Measurements from ENCODE around the gene MEPCE. TPM values are rescaled to one million over a fixed set of nuclear protein-coding genes. Genes with fewer than 3 reads are reported as not detected.

Gene MEPCE
- total RNA-seq, 1 donor from 2014 or later, result 22.2 TPM

DNA sequence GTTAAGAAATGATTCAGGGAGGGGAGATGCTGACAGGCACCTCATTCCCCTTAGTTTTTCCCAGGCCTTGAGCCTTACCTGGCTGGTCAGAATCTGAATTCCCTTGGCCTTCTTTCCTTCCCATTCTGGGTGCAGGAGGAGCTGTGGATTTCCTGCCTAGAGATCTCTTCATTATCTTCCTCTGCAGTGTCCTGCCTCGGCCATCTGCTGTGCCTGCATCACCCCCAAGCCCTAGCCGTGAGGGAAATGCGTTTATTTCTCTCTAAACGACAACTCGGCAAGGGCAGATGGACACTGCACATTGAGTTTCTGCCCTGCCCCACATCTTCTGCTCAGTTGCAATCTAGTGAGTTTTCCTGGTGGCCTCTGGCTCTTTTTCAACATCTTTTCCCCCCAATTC lies 27.8 kb upstream of the MEPCE start:
- DNase-seq, result no peak
- intact Hi-C loops (cut with DNase I), result no loop called here
- no peak for ATAC-seq (ENCODE audit: poor library complexity)

DNA sequence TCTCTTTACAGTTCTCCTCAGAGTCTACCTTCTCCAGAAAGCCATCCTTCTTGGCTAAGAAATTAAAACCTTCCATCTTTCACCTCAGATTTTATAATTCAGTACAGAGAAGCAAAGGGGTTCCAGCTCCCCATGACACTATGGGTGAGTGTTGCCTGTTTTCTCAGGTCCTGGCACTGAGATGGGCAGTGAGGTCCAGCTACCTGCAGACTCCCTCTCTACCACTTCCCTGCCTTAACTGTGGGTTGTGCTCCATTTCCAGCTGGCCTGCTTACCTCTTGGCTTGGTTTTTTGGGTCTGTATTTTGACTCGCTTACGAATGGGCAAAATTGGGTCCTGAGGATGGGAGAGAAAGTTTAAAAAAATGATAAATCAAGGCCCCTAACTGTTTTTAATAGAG lies 27.4 kb upstream of the MEPCE start:
- no peak for DNase-seq
- ATAC-seq (ENCODE audit: poor library complexity), result no peak
- intact Hi-C loops (cut with DNase I), result no loop called here

DNA sequence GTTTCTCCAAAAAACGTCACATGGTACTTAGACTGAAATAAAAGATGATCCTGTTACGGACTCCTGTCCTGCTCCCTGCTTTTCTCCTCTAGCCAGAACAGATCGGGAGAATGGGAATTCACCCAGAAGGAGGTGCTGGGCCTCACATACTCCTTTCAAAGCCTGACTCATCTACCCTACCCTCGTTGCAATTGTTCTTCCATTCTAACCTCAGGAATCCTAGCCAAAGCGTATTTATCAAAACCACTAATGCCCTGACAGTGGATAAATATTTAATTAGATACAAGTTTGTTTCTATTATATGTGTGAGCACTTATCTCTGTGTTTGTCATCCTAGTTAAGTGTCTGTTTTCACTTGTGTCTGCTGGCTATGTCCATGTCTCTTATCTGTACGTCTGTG lies 22.9 kb upstream of the MEPCE start:
- ATAC-seq (ENCODE audit: poor library complexity), result no peak
- intact Hi-C loops (cut with DNase I), result no loop called here

DNA sequence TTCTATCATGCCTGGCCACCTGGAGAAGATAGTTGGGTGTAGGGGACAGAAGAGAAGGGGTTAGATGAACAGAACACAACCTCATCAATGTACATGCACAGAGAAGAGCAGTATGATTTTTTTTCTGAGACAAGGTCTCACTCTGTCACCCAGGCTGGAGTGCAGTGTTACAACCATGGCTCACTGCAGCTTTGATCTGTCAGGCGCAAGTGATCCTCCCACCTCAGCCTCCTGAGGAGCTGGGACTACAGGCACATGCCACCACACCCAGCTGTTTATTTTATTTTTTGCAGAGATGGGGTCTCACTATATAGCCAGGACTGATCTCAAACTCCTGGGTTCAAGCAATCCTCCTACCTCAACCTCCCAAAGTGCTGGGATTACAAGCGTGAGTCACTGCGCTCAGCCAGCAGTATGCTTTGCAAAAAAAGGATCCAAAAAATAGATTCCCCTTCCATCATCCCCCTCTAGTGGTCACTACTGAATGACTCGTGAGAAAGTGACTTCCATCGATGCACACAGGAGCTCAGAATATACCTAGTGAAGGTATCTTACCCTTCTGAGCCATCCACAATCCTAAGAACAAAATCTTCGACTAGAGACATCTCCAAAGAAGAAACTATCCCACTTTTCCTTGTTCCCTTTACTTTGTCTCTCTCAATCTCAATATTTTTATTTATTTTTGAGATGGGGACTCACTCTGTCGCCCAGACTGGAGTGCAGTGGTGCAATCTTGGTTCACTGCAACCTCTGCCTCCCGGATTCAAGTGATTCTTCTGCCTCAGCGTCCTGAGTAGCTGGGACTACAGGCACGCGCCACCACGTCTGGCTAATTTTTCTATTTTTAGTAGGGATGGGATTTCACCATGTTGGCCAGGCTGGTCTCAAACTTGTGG lies 22.1 kb upstream of the MEPCE start:
- DNase-seq, result no peak
- intact Hi-C loops (cut with DNase I), result no loop called here
- ATAC-seq (ENCODE audit: poor library complexity), result peak; percentile 70

More for the DNA sequence above, 22.9 kb upstream of the MEPCE start:
- no peak for DNase-seq

DNA sequence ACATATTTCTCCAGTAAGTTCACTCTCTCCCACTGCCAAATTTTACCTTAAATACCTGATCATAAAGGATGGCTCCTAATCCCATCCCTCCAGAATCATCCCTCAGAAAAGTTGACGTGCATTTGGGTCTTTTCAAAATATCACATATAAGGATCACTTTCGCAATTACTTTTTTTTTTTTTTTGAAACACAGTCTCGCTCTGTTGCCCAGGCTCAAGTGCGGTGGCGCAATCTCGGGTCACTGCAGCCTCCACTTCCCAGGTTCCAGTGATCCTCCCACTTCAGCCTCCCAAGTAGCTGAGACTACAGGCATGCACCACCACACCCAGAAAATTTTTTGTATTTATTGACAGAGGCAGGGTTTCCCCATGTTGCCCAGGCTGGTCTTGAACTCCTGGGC lies 18.5 kb upstream of the MEPCE start:
- no peak for ATAC-seq (ENCODE audit: poor library complexity)
- DNase-seq, result no peak
- intact Hi-C loops (cut with DNase I), result no loop called here

DNA sequence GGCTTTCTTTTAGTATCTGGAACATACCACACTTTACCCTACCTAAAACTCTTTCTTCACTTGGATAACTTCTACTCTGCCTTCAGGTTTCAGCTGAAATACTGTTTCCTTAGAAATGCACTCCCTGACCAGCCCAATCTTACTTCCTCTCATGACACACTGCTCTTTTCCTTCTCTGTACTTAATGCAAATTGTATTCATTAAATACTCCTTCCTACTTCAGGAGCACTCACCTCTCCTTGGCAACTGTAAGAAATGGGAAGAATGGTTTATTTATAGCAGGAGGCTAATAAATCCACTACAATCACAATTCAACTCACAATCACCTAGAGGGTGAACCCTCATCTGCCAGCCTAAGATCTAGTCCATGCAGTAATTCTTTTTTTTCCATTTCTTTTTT lies 16.3 kb upstream of the MEPCE start:
- DNase-seq (no peak), ATAC-seq (ENCODE audit: poor library complexity) (no peak)
- intact Hi-C loops (cut with DNase I), result no loop called here

DNA sequence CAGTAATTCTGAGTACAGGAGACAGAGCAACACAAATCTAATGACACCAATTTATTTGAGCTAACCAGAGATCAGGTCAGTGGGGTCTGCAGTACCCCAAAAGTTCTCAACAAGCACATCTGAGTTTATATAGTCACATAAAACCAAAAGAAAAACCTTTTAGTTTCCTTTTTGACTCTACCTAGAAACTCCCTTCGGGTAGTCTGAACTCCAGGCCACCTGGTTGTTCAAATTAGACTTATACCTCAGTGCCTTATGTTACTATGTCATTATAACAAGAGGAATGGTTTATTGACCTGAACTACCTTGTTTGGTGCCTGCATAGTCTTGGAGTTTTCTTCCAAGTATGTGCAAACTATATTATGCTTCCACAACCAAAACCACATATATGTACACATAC lies 15.7 kb upstream of the MEPCE start:
- DNase-seq (no peak), ATAC-seq (ENCODE audit: poor library complexity) (no peak)
- intact Hi-C loops (cut with DNase I), result no loop called here

DNA sequence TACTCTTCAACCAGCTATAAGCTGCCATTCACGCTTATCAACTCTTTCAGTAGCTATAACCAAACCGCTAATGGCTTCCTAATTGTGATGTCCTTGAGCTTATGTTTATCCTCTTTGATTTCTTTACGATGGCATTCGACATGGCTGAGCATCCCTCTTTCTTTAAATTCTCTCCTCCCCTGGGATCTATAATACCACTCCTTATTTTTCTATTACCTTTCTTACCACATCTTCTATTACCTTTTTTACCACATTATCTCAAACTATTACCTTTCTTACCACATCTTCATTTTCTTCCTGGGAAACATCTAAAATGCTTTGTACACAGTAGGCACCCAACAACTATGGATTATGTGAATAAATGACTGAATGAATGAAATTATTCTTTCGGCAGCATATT lies 14.2 kb upstream of the MEPCE start:
- DNase-seq (no peak), ATAC-seq (ENCODE audit: poor library complexity) (no peak)
- intact Hi-C loops (cut with DNase I), result no loop called here

DNA sequence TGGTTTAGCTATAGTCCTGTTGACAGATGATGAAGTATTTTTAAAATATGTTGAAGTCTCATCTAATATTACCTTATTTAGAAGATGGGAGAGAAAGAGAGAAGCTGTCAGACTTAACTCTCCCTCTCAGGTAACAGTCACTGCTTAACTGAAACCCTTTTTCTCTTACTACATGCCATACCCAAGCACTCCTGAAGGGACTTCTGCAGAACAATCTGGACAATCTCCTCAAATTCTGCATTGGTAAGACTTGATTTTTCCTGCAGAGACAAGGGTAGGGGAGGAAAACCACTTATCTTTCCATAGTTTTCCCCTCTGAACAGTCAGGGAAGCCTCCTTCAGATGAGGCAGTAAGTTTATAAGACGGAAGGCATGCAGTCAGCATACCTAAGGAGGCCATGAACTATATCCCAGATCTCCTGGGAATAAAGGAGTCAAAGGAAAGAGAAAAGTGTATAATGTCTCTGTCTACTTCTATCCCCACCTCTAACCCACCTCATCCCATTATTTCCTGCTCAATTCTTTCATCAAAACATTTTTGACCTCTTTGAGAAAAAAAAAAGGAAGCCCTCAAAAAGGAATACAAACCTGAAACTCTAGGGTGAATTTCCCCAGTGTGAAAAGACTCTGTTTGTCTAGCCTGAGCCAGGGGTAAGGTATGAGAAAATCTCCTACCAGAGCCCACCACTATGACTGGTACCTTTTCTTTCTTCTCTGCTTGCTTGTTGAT lies 10.5 kb upstream of the MEPCE start:
- no peak for DNase-seq
- no peak for ATAC-seq (ENCODE audit: poor library complexity)
- intact Hi-C loops (cut with DNase I), result no loop called here

DNA sequence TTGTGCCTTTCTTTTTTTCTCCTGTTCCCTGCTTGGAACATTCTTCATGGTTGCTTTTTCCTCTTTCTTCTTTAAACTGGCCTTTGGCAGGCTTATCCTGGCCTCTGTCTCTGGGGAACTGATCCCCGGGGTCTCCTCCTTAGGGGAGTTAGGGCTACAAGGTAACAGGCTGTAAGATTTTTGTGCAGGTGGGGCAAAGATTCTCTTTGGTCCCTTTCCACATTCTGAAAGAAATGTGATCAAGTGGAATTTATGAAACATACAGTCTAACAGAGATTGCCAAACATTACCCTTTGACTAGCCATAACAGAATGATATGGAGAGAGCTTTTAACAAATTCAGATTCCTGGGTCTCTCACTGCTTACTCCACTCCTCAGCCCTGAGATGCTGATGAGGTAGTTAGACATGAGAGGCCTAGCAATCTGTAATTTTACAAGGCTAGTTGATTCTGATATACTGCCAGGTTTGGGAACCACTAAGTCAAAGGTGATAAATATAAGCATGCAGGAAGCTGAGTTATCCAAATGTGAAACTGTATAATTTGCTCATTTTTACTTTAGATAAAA lies 9.9 kb upstream of the MEPCE start:
- intact Hi-C loops (cut with DNase I), result no loop called here
- ATAC-seq (ENCODE audit: poor library complexity) (no peak), DNase-seq (no peak)

DNA sequence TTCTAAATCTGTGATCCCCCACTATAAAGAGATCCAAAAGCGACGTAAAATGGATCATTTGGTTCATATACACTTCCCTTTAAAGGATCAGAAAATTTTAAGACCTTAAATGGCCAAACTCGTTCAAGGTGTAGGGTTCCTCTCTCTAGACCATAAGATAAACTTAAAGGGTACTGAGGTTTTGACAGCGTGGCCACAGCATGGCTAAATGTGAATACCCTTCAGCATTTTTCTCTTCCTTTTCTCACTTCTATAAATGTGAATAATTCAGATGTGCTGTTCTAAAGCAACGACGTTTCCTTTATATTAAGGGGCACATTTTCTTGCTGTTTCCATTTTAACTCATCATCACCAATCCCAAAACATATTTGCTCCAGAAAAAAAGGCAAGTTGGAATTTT lies 6.3 kb upstream of the MEPCE start:
- intact Hi-C loops (cut with DNase I), result no loop called here
- DNase-seq, result no peak
- no peak for ATAC-seq (ENCODE audit: poor library complexity)

DNA sequence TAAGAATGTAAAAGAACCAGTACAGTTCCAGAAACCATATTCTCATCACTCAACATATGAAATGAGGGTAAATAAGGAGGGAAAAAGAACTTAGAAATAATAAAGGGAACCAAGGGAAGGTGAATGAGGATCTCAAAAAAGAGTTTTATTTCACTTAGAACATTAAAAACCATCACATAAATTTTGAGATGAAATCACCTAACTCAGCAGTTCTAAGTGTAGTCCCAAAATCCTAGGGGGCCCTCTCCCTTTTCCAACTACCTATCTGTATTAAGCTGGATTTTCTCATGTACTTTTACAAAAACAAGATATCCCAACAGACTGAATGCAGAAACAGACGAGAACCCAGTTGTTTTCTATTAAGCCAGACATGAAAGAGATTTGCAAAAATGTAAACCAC lies 4.3 kb upstream of the MEPCE start:
- intact Hi-C loops (cut with DNase I), result no loop called here
- DNase-seq (no peak), ATAC-seq (ENCODE audit: poor library complexity) (no peak)

DNA sequence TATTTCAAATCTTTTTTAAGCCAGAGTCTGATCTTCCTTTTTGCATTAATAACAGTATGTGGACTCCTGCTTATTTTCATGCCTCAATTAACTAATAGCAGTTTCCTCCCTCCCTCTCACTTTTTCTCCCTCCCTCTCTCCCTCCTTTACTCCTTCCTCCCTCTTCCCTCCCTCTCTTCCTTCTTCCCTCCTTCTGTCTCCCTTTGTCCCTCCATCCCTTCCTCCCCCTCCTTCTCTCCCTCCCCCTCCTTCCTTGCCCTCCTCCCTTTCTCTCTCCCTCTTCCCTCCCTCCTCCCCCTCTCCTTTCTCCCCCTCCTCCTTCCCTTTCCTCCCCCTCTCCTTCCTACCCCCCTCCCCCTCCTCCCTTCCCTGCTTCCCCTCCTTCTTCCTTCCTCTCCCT lies 3.1 kb upstream of the MEPCE start:
- DNase-seq (no peak), ATAC-seq (ENCODE audit: poor library complexity) (no peak)
- intact Hi-C loops (cut with DNase I), result no loop called here

DNA sequence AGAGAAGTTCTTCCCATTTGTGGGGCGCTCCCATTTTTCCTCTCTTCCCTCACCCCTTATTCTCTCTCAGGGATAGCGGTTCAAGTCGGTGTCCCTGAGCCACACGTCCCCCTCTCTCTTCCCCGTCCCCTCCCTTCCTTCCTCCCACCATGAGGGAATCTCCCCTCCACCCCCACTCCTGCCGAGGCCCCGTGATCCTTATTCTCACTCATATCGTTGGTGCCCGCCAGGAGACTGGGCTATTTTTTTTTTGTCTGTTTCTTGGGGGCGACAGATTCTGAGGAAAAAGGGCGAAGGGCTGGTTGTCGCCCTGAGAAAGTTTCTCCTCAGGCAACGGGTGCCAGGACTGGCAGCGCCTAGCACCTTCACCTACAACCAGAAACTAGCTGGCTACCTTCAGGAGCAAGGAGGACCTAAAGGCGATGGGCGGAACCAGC lies 1.9 kb upstream of the MEPCE start:
- intact Hi-C loops (cut with DNase I), result no loop called here
- no peak for DNase-seq
- no peak for ATAC-seq (ENCODE audit: poor library complexity)

DNA sequence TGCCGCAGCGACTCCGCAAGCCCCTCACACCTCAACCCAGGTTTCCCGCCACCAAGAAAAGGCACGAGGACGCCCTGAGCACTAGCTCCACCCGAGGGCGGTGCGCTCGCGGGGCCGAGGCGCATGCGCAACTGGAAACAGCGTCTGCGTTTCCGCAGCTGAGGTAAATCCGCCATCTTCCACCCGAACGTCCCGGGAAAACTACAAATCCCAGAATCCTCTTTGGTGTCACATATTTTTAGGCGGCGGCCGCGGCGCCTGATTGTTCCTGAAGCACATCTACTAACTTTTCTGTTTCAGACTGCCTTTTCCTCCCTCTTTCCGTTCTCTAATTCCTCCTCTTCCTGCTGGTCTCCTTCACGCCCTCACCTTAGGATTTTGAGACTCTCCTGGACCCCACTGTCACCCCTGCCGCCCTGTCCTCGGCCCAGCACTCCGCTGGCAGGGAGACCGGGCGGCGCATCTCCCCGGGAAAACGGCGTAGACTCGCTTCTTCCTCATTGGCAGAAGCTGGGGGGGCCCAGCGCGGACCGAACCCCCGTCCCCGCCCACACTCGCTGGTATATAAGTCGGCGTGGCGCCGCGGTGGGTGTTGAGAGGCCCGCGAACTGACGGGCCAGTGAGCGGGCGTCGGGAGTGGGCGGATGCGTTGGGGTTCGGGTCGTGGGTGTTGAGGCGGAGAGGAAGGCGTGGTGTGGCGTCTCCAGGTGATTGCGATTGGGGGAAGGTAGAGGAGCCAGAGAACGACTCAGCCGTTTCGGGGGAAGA lies 1.2 kb upstream of the MEPCE start, which contains the start of gene ZCWPW1:
Gene ZCWPW1, minus strand, starts transcription at position 505 of the 768 bp plus-strand sequence. CDS start 8,054 bp downstream, outside the sequence.
- ATAC-seq (ENCODE audit: poor library complexity), result peak; percentile 74
- DNase-seq, result peak; percentile 98
- intact Hi-C loops (cut with DNase I), result no loop called here

DNA sequence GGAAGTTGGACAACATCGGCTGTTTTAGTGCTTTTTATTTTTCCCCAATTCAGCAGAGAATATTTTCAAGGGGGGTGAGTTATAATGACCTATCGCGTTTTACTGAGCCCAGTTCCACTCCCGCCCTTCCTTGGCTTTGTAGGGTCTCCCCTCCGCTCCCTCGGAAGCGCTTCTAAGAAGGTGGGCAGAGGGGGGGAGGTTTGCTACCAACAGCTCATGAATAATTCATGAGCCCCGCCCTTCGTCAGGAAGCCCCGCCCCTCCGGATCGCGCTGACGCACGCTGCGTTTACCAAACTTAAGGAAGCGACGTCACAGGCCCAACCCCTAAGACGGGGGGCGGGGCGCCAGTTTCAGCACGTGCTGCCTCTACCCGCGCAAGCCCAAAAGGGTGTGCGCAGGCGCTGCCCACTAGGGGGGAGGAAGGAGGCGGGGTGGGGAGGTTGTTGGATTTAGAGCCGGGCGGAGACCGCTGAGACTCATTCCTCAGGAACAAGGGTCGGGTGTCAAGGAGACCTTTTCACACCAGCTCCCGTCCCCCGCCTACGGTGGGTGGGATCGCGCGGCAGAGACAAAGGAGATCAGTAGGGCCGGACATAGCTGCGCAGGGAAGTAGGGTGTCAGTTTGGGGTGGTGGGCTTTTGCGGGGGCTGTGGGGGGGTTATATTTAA lies 529 bp upstream of the MEPCE start:
- DNase-seq, result peak; percentile 100
- peak; percentile 84 for ATAC-seq (ENCODE audit: poor library complexity)
- intact Hi-C loops (cut with DNase I), result no loop called here

DNA sequence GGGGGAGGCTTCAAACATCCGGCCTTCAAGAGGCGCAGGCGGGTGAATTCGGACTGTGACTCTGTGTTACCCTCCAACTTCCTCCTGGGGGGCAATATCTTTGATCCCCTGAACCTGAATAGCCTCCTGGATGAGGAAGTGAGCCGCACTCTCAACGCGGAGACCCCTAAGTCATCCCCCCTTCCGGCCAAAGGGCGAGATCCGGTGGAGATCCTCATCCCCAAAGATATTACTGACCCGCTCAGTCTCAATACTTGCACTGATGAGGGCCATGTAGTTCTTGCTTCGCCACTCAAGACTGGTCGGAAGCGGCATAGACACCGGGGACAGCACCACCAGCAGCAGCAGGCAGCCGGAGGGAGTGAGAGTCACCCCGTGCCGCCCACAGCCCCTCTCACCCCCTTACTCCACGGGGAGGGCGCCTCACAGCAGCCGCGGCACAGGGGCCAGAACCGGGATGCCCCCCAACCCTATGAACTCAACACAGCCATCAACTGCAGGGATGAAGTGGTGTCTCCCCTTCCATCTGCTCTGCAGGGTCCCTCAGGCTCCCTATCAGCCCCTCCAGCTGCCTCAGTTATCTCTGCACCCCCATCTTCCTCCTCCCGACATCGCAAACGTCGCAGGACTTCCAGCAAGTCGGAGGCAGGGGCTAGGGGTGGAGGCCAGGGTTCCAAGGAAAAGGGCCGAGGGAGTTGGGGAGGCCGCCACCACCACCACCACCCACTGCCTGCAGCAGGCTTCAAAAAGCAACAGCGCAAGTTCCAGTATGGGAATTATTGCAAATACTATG lies 1.1 kb downstream of the MEPCE start:
- ATAC-seq (ENCODE audit: poor library complexity) (no peak), DNase-seq (peak; percentile 52)
- intact Hi-C loops (cut with DNase I), result no loop called here

DNA sequence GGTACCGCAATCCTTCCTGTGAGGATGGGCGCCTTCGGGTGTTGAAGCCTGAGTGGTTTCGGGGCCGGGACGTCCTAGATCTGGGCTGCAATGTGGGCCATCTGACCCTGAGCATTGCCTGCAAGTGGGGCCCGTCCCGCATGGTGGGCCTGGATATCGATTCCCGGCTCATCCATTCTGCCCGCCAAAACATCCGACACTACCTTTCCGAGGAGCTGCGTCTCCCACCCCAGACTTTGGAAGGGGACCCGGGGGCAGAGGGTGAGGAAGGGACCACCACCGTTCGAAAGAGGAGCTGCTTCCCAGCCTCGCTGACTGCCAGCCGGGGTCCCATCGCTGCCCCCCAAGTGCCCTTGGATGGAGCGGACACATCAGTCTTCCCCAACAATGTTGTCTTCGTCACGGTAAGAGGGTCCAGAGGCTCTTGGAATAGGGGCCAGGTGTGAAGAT lies 1.7 kb downstream of the MEPCE start:
- intact Hi-C loops (cut with DNase I), result no loop called here
- ATAC-seq (ENCODE audit: poor library complexity) (no peak), DNase-seq (no peak)
